HepG2 (cell line): ENCODE results near the gene MLX. TPM values are rescaled to one million over a fixed set of nuclear protein-coding genes. Genes with fewer than 3 reads are reported as not detected.

Experiments used
- ATRX ChIP-seq: sonication (generic); formaldehyde crosslinking; IDR thresholded peaks from 2 replicates; pipeline ENCODE4 v1.4.0; 2020; ENCODE audit warnings: missing genetic modification reagents, borderline replicate concordance
- BRD4 ChIP-seq: sonication (generic); formaldehyde crosslinking; IDR thresholded peaks from 2 replicates; pipeline ENCODE4 v1.4.0; 2020; ENCODE audit warnings: missing genetic modification reagents
- CREB3 ChIP-seq: sonication (generic); formaldehyde crosslinking; IDR thresholded peaks from 2 replicates; pipeline ENCODE4 v1.5.0; 2020; ENCODE audit warnings: missing genetic modification reagents
- HES4 ChIP-seq: sonication (generic); formaldehyde crosslinking; IDR thresholded peaks from 2 replicates; pipeline ENCODE4 v1.9.0; 2021; ENCODE audit warnings: mild to moderate bottlenecking, missing genetic modification reagents, borderline replicate concordance
- HNF1B ChIP-seq: sonication (generic); formaldehyde crosslinking; IDR thresholded peaks from 2 replicates; pipeline ENCODE4 v1.5.1; 2020; ENCODE audit warnings: mild to moderate bottlenecking, moderate library complexity, missing genetic modification reagents
- HNRNPK ChIP-seq: fragments of 200-400 bp; formaldehyde crosslinking; IDR thresholded peaks from 2 replicates; pipeline ENCODE4 v1.6.1; 2018; ENCODE audit warnings: low read length, low read depth, moderate library complexity, mild to moderate bottlenecking; ENCODE audit not compliant: poor library complexity, severe bottlenecking
- MAF1 ChIP-seq: sonication (generic); formaldehyde crosslinking; IDR thresholded peaks from 2 replicates; pipeline ENCODE4 v1.5.0; 2020; ENCODE audit warnings: missing genetic modification reagents, borderline replicate concordance
- MBNL3 ChIP-seq: fragments of 250-450 bp; sonication (Bioruptor Pico); conservative IDR thresholded peaks from 2 replicates; pipeline ENCODE4 v1.8.0; 2022; ENCODE audit warnings: mild to moderate bottlenecking, inconsistent platforms
- MYPOP ChIP-seq: sonication (generic); formaldehyde crosslinking; IDR thresholded peaks from 2 replicates; pipeline ENCODE4 v1.8.1; 2023; ENCODE audit warnings: mild to moderate bottlenecking, moderate library complexity, missing genetic modification reagents
- NFAT5 ChIP-seq: sonication (generic); formaldehyde crosslinking; IDR thresholded peaks from 2 replicates; pipeline ENCODE4 v1.4.0; 2020; ENCODE audit warnings: missing genetic modification reagents
- NR3C1 ChIP-seq: sonication (generic); formaldehyde crosslinking; IDR thresholded peaks from 2 replicates; pipeline ENCODE4 v1.4.0; 2020; ENCODE audit warnings: missing genetic modification reagents
- POGZ ChIP-seq: sonication (generic); formaldehyde crosslinking; IDR thresholded peaks from 2 replicates; pipeline ENCODE4 v1.4.0; 2020; ENCODE audit warnings: mild to moderate bottlenecking, missing genetic modification reagents
- SP2 ChIP-seq: sonication (generic); formaldehyde crosslinking; IDR thresholded peaks from 2 replicates; pipeline ENCODE4 v1.5.1; 2020; ENCODE audit warnings: mild to moderate bottlenecking, missing genetic modification reagents
- SSRP1 ChIP-seq: IDR thresholded peaks from 2 replicates; pipeline ENCODE4 v1.6.1; 2016; ENCODE audit warnings: control low read depth
- U2AF1 ChIP-seq: fragments of 200-400 bp; formaldehyde crosslinking; optimal IDR thresholded peaks from 2 replicates; pipeline ENCODE3; 2017; ENCODE audit warnings: mild to moderate bottlenecking, low read depth, low read length
- ZMYM3 ChIP-seq: sonication (generic); formaldehyde crosslinking; IDR thresholded peaks from 2 replicates; pipeline ENCODE4 v1.5.1; 2020; ENCODE audit warnings: mild to moderate bottlenecking, missing genetic modification reagents
- ZNF260 ChIP-seq: sonication (generic); formaldehyde crosslinking; IDR thresholded peaks from 2 replicates; pipeline ENCODE4 v1.4.0; 2020; ENCODE audit warnings: missing genetic modification reagents, low read depth, mild to moderate bottlenecking, borderline replicate concordance
- ZNF468 ChIP-seq: sonication (generic); formaldehyde crosslinking; IDR thresholded peaks from 2 replicates; pipeline ENCODE4 v1.8.0; 2022; ENCODE audit warnings: mild to moderate bottlenecking, moderate library complexity, missing genetic modification reagents
- ZNF562 ChIP-seq: sonication (generic); formaldehyde crosslinking; IDR thresholded peaks from 2 replicates; pipeline ENCODE4 v1.8.0; 2022; ENCODE audit warnings: missing genetic modification reagents, borderline replicate concordance
- ZNF629 ChIP-seq: sonication (generic); formaldehyde crosslinking; conservative IDR thresholded peaks from 2 replicates; pipeline ENCODE4 v1.5.0; 2020; ENCODE audit warnings: missing genetic modification reagents
- ZNF644 ChIP-seq: IDR thresholded peaks from 2 replicates; pipeline ENCODE4 v1.6.1; 2016; ENCODE audit warnings: low read depth
- polyA plus RNA-seq, 8 experiments: library from polyadenylated mRNA; depleted of rRNA in 3 of 8; stranded (reverse) in 7 of 8; unstranded in 1 of 8; fragments of >200 nt; fragmentation: Illumina TruSeq in 4 of 8; extraction: Trizol in 4 of 8; gene quantifications; 2 replicates each; pipeline versions ENCODE4 v1.2.1 to v1.2.3, GENCODE V29; 2011 to 2016; ENCODE audit warnings: low read depth in 4 of 8, missing spikeins in 1 of 8, mixed read lengths in 1 of 8; ENCODE audit not compliant: insufficient read depth in 1 of 8
- total RNA-seq, 5 experiments: library from RNA; depleted of rRNA; stranded (reverse); fragments of >200 nt; fragmentation: Illumina TruSeq; extraction: Trizol; gene quantifications; 2 replicates each; pipeline ENCODE4 v1.2.3, GENCODE V29; 2016; ENCODE audit warnings: low read depth in 1 of 5

The MLX gene
- total and polyA plus RNA-seq, 2 of the 13 experiments (the other 11 are each of a cell fraction or from before 2014, with no cell fraction given), result 38.9 to 74.4 TPM

DNA sequence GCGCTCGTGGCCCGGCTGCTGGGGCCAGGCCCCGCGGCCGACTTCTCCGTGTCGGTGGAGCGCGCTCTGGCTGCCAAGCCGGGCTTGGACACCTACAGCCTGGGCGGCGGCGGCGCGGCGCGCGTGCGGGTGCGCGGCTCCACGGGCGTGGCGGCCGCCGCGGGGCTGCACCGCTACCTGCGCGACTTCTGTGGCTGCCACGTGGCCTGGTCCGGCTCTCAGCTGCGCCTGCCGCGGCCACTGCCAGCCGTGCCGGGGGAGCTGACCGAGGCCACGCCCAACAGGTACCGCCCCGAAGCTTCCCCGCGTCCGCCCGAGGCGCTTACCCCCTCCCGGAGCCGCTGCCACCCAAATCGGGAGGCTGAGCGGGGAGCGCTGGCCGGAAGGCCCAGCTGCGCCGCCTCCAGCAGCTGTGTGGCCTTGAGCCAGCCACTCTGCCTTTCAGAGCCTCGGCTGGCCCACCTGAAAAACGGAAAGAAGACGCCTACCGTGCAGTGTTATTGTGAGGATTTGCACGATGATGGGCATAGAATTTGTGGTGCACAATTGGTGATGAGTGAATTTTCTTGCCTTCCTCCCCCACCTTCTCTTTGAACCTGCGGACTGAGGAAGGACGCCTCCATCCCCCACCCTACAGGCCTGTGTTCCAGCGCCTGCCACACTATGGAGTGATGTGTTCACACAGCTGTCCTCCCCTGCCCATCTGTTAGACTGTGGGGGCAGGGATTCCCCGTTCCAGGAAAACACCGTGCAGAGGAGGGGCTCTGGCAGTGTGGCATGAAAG lies 30.3 kb upstream of the MLX start (continued):
- TF ChIP-seq CREB3 (CRISPR knock-in tag), result no peak; the same call in 1 of the 2 replicates
- no peak for TF ChIP-seq NR3C1 (CRISPR knock-in tag)
- TF ChIP-seq HES4 (CRISPR knock-in tag), result peak; percentile 74; the same call in 1 of the 2 replicates
- TF ChIP-seq ZMYM3 (CRISPR knock-in tag), result peak; percentile 67; the same call in 1 of the 2 replicates
- TF ChIP-seq POGZ (CRISPR knock-in tag), result no peak; the same call in 1 of the 2 replicates
- TF ChIP-seq ATRX (CRISPR knock-in tag), result peak; percentile 83; the same call in 1 of the 2 replicates
- TF ChIP-seq MBNL3, result no peak
- no peak for TF ChIP-seq ZNF562
- TF ChIP-seq ZNF468 (CRISPR knock-in tag), result no peak
- peak; percentile 48; the same call in 1 of the 2 replicates for TF ChIP-seq MAF1 (CRISPR knock-in tag)
- TF ChIP-seq HNRNPK, result peak; percentile 85
- no peak for TF ChIP-seq ZNF260 (CRISPR knock-in tag)
- peak; percentile 73 for TF ChIP-seq U2AF1
- TF ChIP-seq NFAT5 (CRISPR knock-in tag), result no peak
- TF ChIP-seq SSRP1, result no peak; the same call in 1 of the 2 replicates
- 0 out of 2 replicates have a peak, but pooled peaks have one; percentile 33 for TF ChIP-seq ZNF644 (CRISPR knock-in tag)
- peak; percentile 73 for TF ChIP-seq BRD4 (CRISPR knock-in tag)
- TF ChIP-seq SP2 (CRISPR knock-in tag), result no peak
- TF ChIP-seq HNF1B, result peak; percentile 93
- no peak; the same call in 1 of the 2 replicates for TF ChIP-seq MYPOP (CRISPR knock-in tag)
- TF ChIP-seq ZNF629 (CRISPR knock-in tag), result 0 out of 2 replicates have a peak, but pooled peaks have one; percentile 17
